ENCODE measurements around the gene CYP4B1.

- TF ChIP-seq POLR2AphosphoS5 (IDR thresholded peaks at IDR 0.05; ENCODE audit: insufficient read depth in 1 of 2, low read depth in 1 of 2) (peak; percentile 75 to 98), CTCF (IDR thresholded peaks at IDR 0.05) (no peak), POLR2A (IDR thresholded peaks at IDR 0.05) (peak in 1 of 2 donors; percentile 8)
Measured at GRCh38 chr1:46806196-46807020, 7.6 kb downstream of the CYP4B1 start.
